Measurements from ENCODE around the gene WTAP.
"Not testable (repeated sequence)": the region's sequence is repeated elsewhere in the genome, so short reads cannot be mapped to it uniquely, and the experiment has no call there.

WTAP gene

DNA sequence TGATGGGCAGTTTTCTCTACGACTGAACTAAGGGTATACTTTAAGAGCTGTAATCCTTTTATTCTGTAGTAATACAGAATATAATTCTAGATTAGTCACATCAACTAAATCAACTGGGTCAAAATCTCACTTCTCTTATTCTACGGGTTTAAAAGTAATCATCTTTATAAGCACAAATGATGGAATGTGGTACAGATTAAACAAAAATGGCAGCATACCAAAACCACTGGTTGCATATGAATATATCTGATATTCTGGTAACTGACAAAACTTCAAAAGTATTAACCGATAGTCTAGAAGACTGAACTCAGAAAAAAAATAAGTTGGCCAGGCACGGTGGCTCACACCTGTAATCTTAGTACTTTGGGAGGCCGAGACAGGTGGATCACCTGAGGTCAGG, 41.3 kb upstream of the WTAP start:
- peaks cover 6% of the 10 kb centered on the region; the same call in 1 of the 2 replicates for H3K36me3 ChIP-seq (ENCODE audit: control insufficient read depth, insufficient read depth, low read length)
- no peaks in the 10 kb centered on the region for H3K27me3 ChIP-seq (ENCODE audit: control insufficient read depth, insufficient read depth, low read length)
- H3K4me3 ChIP-seq (ENCODE audit: low read length): no peak overlapping the region
- no peaks in the 10 kb centered on the region for H3K9me3 ChIP-seq (ENCODE audit: control insufficient read depth, insufficient read depth, low read length)
- no peak for DNase-seq (ENCODE audit: low read depth, low spot score)
- no peaks in the 10 kb centered on the region for H3K4me1 ChIP-seq (ENCODE audit: control insufficient read depth, insufficient read depth, low read length)
- WGBS (ENCODE audit: insufficient coverage, insufficient read length): no CpG with 5 or more reads among the region's 5 CpGs
- no peak overlapping the region for H3K27ac ChIP-seq (ENCODE audit: low read length)

GRCh38 chr6:159686703-159687102, 40.6 kb upstream of the WTAP start:
- no CpG with 5 or more reads among the region's 3 CpGs for WGBS (ENCODE audit: insufficient coverage, insufficient read length)
- DNase-seq (ENCODE audit: low read depth, low spot score): no peak

GRCh38 chr6:159687341-159687740, 40.0 kb upstream of the WTAP start:
- peaks cover 6% of the 10 kb centered on the region; the same call in 1 of the 2 replicates for H3K36me3 ChIP-seq (ENCODE audit: control insufficient read depth, insufficient read depth, low read length)
- H3K4me1 ChIP-seq (ENCODE audit: control insufficient read depth, insufficient read depth, low read length): peaks cover 4% of the 10 kb centered on the region
- H3K4me3 ChIP-seq (ENCODE audit: low read length): no peak overlapping the region
- no peak for DNase-seq (ENCODE audit: low read depth, low spot score)
- H3K27ac ChIP-seq (ENCODE audit: low read length): no peak overlapping the region
- WGBS (ENCODE audit: insufficient coverage, insufficient read length): no CpG with 5 or more reads among the region's 9 CpGs
- H3K27me3 ChIP-seq (ENCODE audit: control insufficient read depth, insufficient read depth, low read length): no peaks in the 10 kb centered on the region
- H3K9me3 ChIP-seq (ENCODE audit: control insufficient read depth, insufficient read depth, low read length): no peaks in the 10 kb centered on the region

More at GRCh38 chr6:159686703-159687102, 40.6 kb upstream of the WTAP start:
- H3K9me3 ChIP-seq (ENCODE audit: control insufficient read depth, insufficient read depth, low read length): no peaks in the 10 kb centered on the region
- no peak overlapping the region for H3K4me3 ChIP-seq (ENCODE audit: low read length)
- no peak overlapping the region for H3K27ac ChIP-seq (ENCODE audit: low read length)
- H3K27me3 ChIP-seq (ENCODE audit: control insufficient read depth, insufficient read depth, low read length): no peaks in the 10 kb centered on the region
- peaks cover 6% of the 10 kb centered on the region; the same call in 1 of the 2 replicates for H3K36me3 ChIP-seq (ENCODE audit: control insufficient read depth, insufficient read depth, low read length)
- peaks cover under 1% of the 10 kb centered on the region; the same call in 1 of the 2 replicates for H3K4me1 ChIP-seq (ENCODE audit: control insufficient read depth, insufficient read depth, low read length)

- H3K4me1 ChIP-seq (ENCODE audit: control insufficient read depth, insufficient read depth, low read length): peaks cover 4% of the 10 kb centered on the region
- no peak for DNase-seq (ENCODE audit: low read depth, low spot score)
- no peaks in the 10 kb centered on the region for H3K9me3 ChIP-seq (ENCODE audit: control insufficient read depth, insufficient read depth, low read length)
- H3K27ac ChIP-seq (ENCODE audit: low read length): no peak overlapping the region
- no peaks in the 10 kb centered on the region for H3K27me3 ChIP-seq (ENCODE audit: control insufficient read depth, insufficient read depth, low read length)
- no peak overlapping the region for H3K4me3 ChIP-seq (ENCODE audit: low read length)
- H3K36me3 ChIP-seq (ENCODE audit: control insufficient read depth, insufficient read depth, low read length): peaks cover 6% of the 10 kb centered on the region; the same call in 1 of the 2 replicates
- no CpG with 5 or more reads among the region's 5 CpGs for WGBS (ENCODE audit: insufficient coverage, insufficient read length)
Measured at GRCh38 chr6:159688266-159688905, 38.9 kb upstream of the WTAP start.

DNA sequence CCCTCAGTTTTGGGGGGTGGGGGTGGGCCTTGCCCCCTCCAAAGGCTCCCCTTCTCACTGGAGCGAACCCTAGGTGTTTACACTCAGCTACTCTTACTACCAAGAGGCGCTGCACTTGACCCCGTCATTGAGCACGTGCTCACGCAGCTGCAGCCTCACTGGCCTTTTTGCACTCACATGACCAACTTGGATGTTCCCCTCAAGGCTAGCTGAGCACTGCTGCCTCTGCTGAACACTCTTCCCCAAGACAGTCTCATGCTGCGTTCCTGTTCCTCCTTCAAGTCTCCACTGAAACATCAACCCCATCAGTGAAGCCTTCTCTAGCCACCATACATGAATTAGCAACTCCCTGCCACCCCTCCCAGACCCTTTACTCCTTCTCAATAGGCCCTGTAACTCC, 38.3 kb upstream of the WTAP start:
- 0 out of 2 replicates have a peak, but pooled peaks cover 2% of the 10 kb centered on the region for H3K36me3 ChIP-seq (ENCODE audit: control insufficient read depth, insufficient read depth, low read length)
- H3K4me3 ChIP-seq (ENCODE audit: low read length): no peak overlapping the region
- H3K27ac ChIP-seq (ENCODE audit: low read length): no peak overlapping the region
- WGBS (ENCODE audit: insufficient coverage, insufficient read length): no CpG with 5 or more reads among the region's 6 CpGs
- peaks cover 5% of the 10 kb centered on the region for H3K4me1 ChIP-seq (ENCODE audit: control insufficient read depth, insufficient read depth, low read length)
- no peaks in the 10 kb centered on the region for H3K9me3 ChIP-seq (ENCODE audit: control insufficient read depth, insufficient read depth, low read length)
- no peak for DNase-seq (ENCODE audit: low read depth, low spot score)
- H3K27me3 ChIP-seq (ENCODE audit: control insufficient read depth, insufficient read depth, low read length): no peaks in the 10 kb centered on the region

GRCh38 chr6:159690135-159690534, 37.2 kb upstream of the WTAP start:
- not testable (repeated sequence) for H3K4me1 ChIP-seq (ENCODE audit: control insufficient read depth, insufficient read depth, low read length); H3K27me3 ChIP-seq (ENCODE audit: control insufficient read depth, insufficient read depth, low read length); H3K27ac ChIP-seq (ENCODE audit: low read length); DNase-seq (ENCODE audit: low read depth, low spot score); H3K4me3 ChIP-seq (ENCODE audit: low read length); H3K9me3 ChIP-seq (ENCODE audit: control insufficient read depth, insufficient read depth, low read length); H3K36me3 ChIP-seq (ENCODE audit: control insufficient read depth, insufficient read depth, low read length)
- no CpG with 5 or more reads among the region's 13 CpGs for WGBS (ENCODE audit: insufficient coverage, insufficient read length)

GRCh38 chr6:159691133-159691962, 36.0 kb upstream of the WTAP start:
- no peak overlapping the region for H3K27ac ChIP-seq (ENCODE audit: low read length)
- peaks cover 7% of the 10 kb centered on the region for H3K4me1 ChIP-seq (ENCODE audit: control insufficient read depth, insufficient read depth, low read length)
- H3K36me3 ChIP-seq (ENCODE audit: control insufficient read depth, insufficient read depth, low read length): 0 out of 2 replicates have a peak, but pooled peaks cover 2% of the 10 kb centered on the region
- H3K4me3 ChIP-seq (ENCODE audit: low read length): no peak overlapping the region
- H3K9me3 ChIP-seq (ENCODE audit: control insufficient read depth, insufficient read depth, low read length): no peaks in the 10 kb centered on the region
- no peaks in the 10 kb centered on the region for H3K27me3 ChIP-seq (ENCODE audit: control insufficient read depth, insufficient read depth, low read length)
- no peak for DNase-seq (ENCODE audit: low read depth, low spot score)
- WGBS (ENCODE audit: insufficient coverage, insufficient read length): 100% methylated on average over 6 of the region's 11 CpGs

DNA sequence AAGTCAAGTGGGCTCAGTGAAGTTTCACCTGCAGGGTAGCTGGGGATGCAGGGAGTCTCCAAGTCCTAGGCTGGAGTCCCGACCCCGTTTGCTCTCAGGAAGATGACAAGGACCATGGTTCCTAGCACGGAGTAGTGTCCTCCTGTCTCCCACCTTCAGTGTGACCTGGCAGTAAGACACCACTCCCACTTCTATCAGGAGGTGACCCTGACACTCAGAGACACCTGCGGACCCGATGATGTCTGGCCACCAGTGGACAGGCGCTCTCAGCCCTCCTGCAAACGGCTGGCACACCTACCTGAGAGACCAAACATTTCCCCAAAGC, 35.4 kb upstream of the WTAP start:
- no peak overlapping the region for H3K27ac ChIP-seq (ENCODE audit: low read length)
- peaks cover 7% of the 10 kb centered on the region for H3K4me1 ChIP-seq (ENCODE audit: control insufficient read depth, insufficient read depth, low read length)
- no peaks in the 10 kb centered on the region for H3K27me3 ChIP-seq (ENCODE audit: control insufficient read depth, insufficient read depth, low read length)
- DNase-seq (ENCODE audit: low read depth, low spot score): no peak
- no peaks in the 10 kb centered on the region for H3K36me3 ChIP-seq (ENCODE audit: control insufficient read depth, insufficient read depth, low read length)
- WGBS (ENCODE audit: insufficient coverage, insufficient read length): no CpG with 5 or more reads among the region's 7 CpGs
- peak overlapping the region; percentile 10; the same call in 1 of the 2 replicates for H3K4me3 ChIP-seq (ENCODE audit: low read length)
- H3K9me3 ChIP-seq (ENCODE audit: control insufficient read depth, insufficient read depth, low read length): no peaks in the 10 kb centered on the region

GRCh38 chr6:159692303-159693127, 34.8 kb upstream of the WTAP start:
- Histone ChIP-seq H3K9me3 (ENCODE audit: control insufficient read depth, insufficient read depth, low read length) (no peaks in the 10 kb centered on the region), H3K36me3 (ENCODE audit: control insufficient read depth, insufficient read depth, low read length) (no peaks in the 10 kb centered on the region), H3K4me3 (ENCODE audit: low read length) (peak overlapping the region; percentile 67), H3K4me1 (ENCODE audit: control insufficient read depth, insufficient read depth, low read length) (peaks cover 7% of the 10 kb centered on the region), H3K27ac (ENCODE audit: low read length) (no peak overlapping the region), H3K27me3 (ENCODE audit: control insufficient read depth, insufficient read depth, low read length) (no peaks in the 10 kb centered on the region)
- WGBS (ENCODE audit: insufficient coverage, insufficient read length): no CpG with 5 or more reads among the region's 66 CpGs
- DNase-seq (ENCODE audit: low read depth, low spot score): no peak

Measured in iPS DF 6.9 (cell line).